GM19395 (cell line): ENCODE data around the gene PRDM13.
A peak's percentile ranks its signal among the peaks of the same experiment; 100 is the strongest.

Source experiments
- ATAC-seq: cut with Tn5 transposase; IDR thresholded peaks from one replicate; pipeline ENCODE4 v1.9.1; 2021; ENCODE audit warnings: mild to moderate bottlenecking, moderate library complexity; ENCODE audit not compliant: unreplicated experiment

Gene PRDM13

GRCh38 chr6:99603421-99604165 lies 3.0 kb upstream of the PRDM13 start:
- ATAC-seq = no peak

GRCh38 chr6:99604166-99605073 lies 2.2 kb upstream of the PRDM13 start:
- ATAC-seq = no peak

DNA sequence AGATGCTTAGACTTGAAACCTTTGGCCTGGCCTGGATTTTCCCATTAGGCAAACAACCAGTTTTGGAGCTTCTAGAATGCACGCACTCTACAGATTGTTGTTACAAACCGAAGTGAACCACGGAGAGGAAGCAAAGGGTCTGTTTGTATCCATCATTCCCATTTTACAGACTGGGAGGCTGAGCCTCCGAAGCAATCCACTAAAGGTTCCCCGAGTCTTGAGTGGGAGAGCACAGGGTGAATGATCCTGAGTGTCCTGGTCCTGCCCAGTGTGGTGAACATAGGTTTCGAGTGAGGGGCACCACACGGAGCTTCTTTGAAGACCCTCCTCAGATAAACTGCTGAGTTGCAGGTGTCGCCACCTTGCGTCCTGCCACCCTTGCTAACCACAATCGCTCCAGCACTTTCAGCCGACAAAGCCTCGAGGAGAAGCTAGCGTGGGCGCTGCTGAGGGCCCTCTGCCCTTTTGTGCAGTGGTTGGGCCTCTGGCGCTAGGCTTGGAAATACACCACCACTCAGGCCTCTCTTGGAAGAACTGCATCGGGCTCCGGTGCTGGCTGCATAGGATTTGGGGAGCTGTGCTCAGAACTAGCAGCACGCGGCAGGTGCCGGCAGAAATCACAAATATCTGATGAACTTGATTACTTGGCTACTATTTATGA lies 1.4 kb upstream of the PRDM13 start:
- no peak for ATAC-seq

GRCh38 chr6:99605911-99606655 lies 550 bp upstream of the PRDM13 start:
- ATAC-seq = no peak

- ATAC-seq = no peak
Observed at GRCh38 chr6:99607416-99608036, 893 bp downstream of the PRDM13 start.

GRCh38 chr6:99608059-99608885 lies 1.6 kb downstream of the PRDM13 start:
- ATAC-seq = no peak

- no peak for ATAC-seq
Observed at GRCh38 chr6:99608886-99609482, 2.4 kb downstream of the PRDM13 start.

DNA sequence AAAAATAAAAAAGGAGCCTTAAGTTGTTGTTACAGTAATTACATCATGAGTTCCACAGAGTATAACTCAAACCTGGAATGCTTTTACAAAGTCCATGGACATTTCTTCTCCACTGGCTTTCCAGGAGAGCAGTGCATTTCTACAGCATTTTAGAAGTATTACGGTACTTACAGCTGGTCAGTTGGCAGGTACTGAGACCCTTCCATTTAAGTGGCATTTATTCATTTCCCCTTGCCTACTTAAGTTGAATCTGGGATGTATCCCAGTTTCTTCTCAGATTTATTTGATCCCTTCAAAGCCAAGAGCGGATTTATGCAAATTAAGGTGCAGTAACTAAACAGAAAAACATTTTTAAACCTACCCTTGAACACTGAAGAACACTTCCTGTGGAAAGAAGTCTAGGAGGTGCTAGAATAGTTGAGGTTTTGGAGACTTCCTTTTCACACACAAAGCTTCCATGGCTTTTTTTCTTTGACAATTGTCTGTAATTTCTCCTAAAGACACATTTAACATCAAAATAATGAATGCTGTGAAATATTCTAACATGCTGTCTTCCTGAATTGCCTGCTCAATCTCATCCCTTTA lies 3.4 kb downstream of the PRDM13 start:
- no peak for ATAC-seq

- ATAC-seq = peak; percentile 59
Observed at GRCh38 chr6:99611148-99611547, 4.5 kb downstream of the PRDM13 start.

- ATAC-seq = peak; percentile 1
Observed at GRCh38 chr6:99612551-99613408, 6.1 kb downstream of the PRDM13 start.

DNA sequence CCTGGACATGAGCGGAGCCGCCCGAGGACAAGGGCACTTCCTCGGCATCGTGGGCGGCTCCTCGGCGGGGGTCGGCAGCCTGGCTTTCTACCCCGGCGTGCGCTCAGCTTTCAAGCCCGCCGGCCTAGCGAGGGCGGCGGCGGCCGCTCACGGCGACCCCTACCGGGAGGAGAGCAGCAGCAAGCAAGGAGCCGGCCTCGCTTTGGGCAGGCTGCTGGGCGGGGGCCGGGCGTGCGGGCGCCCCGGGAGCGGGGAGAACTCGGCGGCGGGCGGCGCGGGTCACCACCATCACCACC lies 6.7 kb downstream of the PRDM13 start:
- peak; percentile 47 for ATAC-seq

GRCh38 chr6:99613705-99614429 lies 7.2 kb downstream of the PRDM13 start:
- ATAC-seq = peak; percentile 57

DNA sequence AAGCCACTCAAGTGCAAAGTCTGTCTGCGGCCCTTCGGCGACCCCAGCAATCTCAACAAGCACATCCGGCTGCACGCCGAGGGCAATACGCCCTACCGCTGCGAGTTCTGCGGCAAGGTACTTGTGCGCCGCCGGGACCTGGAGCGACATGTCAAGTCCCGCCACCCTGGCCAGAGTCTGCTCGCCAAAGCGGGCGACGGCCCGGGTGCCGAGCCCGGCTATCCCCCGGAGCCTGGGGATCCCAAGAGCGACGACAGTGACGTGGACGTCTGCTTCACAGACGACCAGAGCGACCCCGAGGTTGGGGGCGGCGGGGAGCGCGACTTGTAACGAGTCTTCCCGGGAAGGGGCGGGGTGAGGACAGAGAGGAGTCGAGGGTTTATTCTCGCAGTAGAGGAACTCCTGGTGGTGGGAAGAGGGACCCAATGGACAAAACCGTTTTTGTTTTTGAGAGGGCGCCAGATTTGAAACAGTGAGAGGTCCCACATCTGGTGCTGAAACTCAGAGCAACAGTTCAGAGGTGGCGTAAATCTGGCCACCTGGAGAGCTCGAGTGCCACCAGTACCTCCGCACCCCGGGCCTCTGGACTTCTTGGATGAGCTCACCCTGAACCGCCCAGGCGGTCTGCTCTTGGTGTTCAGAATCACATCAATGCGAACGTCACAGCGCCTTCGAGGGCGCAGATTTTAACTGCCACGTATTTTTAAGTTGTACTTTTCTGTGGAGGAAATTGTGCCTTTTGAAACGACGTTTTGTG lies 8.0 kb downstream of the PRDM13 start:
- ATAC-seq = peak; percentile 27

- no peak for ATAC-seq
Observed at GRCh38 chr6:99617131-99617530, 10.5 kb downstream of the PRDM13 start.

DNA sequence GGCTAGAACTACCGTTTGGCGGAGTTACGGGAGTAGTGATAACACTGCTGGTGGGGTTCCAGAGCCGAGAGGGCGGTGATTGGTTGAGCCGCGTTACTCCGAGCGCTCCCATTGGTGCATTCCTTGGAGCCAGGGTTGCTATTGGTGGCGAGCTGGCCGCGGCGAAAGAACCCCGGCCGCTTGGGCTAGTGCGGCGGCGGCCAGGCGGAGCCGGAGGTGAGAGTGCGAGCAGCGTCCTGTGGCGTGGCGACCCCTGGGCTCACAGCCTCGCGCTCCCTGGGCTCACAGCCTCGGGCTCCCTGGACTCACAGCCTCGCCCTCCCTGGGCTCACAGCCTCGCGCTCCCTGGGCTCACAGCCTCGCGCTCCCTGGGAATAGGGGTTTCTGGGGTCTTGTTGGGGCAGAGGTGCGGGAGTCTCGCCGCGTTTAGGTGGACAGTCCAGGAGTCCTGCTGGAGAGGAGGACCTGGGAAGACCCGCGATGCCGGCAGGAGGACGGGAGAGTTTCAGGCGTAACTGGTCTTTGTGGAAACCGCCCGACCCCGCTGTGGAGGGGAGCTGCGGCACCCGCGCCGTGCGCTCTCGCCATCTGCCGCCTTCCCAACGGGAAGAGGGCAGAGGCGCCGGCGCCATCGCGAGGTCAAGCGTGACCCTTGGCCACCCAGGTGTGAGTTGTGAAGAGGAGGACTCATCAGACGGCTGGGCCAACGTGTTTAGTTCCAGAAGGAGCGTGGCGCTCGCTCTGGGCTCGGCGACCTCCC lies 12.2 kb downstream of the PRDM13 start:
- ATAC-seq = no peak

GRCh38 chr6:99619409-99619762 lies 12.8 kb downstream of the PRDM13 start:
- no peak for ATAC-seq
